MG63 (cell line): ENCODE data around the gene ZNF630. TPM values are rescaled to one million over a fixed set of nuclear protein-coding genes. Genes with fewer than 3 reads are reported as not detected.
"Not testable (repeated sequence)": the region's sequence is repeated elsewhere in the genome, so short reads cannot be mapped to it uniquely, and the experiment has no call there.

ENCODE experiments used
- DNase-seq: peaks from one replicate; pipeline ENCODE4 v3.0.0-alpha.2; 2020
- H3K27me3 ChIP-seq: fragments of 250-450 bp; sonication (Bioruptor Pico); 2 replicates; pipeline ENCODE4 v1.5.1; 2020; ENCODE audit warnings: mild to moderate bottlenecking, moderate library complexity
- H3K36me3 ChIP-seq: fragments of 250-450 bp; sonication (Bioruptor Pico); 2 replicates; pipeline ENCODE4 v1.5.1; 2020; ENCODE audit warnings: mild to moderate bottlenecking, moderate library complexity
- H3K4me3 ChIP-seq: fragments of 250-450 bp; sonication (Bioruptor Pico); 2 replicates; pipeline ENCODE4 v1.5.1; 2020; ENCODE audit warnings: mild to moderate bottlenecking, moderate library complexity
- H3K9me3 ChIP-seq: fragments of 250-450 bp; sonication (Bioruptor Pico); 2 replicates; pipeline ENCODE4 v1.5.1; 2020; ENCODE audit warnings: mild to moderate bottlenecking, moderate library complexity
- total RNA-seq: library from RNA; depleted of rRNA; stranded (reverse); fragments of >200 nt; shearing (Covaris generic); gene quantifications from 2 replicates; pipeline ENCODE4 v1.2.3, GENCODE V29; 2014; ENCODE audit warnings: low replicate concordance; rRNA removed

ZNF630 gene
- not detected in 2 replicates for total RNA-seq

DNA sequence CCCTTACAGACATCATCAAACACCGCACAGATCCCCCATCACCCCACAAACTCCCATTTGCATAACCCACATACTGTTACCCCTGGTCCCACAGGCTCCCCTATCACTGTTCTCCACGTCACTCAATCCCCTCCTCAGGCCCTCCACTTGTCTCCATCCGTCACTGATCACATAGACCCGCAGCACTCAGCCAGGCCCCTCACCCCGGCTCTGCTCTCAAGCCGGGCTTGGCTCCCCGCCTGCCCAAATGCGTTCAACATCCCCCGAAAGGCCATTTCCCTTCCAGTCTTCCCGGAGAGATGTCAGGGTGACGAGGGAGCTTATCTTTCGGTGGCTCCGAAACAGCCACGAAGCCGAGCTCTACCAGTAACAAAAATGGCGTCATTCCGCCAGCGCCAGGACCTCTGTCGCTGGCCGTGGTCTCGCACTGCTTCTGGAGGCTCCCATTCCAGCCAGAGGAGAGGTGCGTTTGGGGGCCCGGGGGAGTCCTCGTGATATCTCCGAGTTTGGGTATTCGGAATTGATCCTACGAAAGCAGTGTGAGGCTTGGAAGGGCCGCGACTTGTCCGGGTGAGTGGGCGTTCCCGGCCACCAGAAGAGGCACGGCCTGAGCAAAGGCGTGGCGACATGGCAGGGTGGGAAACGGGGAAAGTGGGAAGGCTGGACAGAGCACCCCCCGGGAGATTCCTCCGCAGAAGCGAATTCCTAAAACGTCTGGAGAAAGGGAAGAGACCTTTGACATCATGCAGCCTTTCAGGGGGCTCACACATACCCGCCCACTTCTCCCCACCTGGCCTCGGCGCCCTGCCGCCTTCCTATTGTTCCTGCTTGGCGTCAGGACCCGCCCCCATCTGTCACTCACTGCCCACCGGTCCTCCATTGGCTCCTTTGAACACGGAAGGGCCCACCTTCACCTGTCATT, at the start of gene ZNF630:
TSS of gene ZNF630 (minus strand) at position 577 of the 922 bp plus-strand sequence. CDS start 4,754 bp downstream, outside the sequence.
- Histone ChIP-seq H3K9me3 (no peaks in the 10 kb centered on the region), H3K27me3 (no peaks in the 10 kb centered on the region), H3K4me3 (no peak within 1 kb of the TSS), H3K36me3 (no peaks in the 10 kb centered on the region)
- no peak for DNase-seq

DNA sequence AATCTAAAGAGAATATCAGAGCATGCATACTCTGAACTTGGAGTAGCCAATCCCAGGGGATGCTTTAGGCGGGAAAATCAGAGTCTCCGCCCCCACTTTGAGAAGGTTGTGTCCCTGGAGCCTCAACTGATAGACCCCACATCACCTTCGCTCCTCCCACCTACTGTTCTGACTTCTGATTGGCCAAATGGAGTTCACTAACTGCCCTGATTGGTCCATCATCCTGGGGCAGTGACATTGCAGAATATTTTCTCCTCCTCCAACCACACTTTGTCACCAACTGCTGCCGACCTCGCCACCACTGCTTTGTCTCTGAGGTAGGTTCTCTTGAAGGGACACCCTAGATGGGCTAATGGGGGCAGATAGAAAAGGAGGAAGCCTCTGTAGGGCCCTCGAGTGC, 36.3 kb upstream of the ZNF630 start:
- Histone ChIP-seq H3K36me3 (no peaks in the 10 kb centered on the region), H3K4me3 (no peak overlapping the region), H3K9me3 (no peaks in the 10 kb centered on the region), H3K27me3 (no peaks in the 10 kb centered on the region)
- no peak for DNase-seq

DNA sequence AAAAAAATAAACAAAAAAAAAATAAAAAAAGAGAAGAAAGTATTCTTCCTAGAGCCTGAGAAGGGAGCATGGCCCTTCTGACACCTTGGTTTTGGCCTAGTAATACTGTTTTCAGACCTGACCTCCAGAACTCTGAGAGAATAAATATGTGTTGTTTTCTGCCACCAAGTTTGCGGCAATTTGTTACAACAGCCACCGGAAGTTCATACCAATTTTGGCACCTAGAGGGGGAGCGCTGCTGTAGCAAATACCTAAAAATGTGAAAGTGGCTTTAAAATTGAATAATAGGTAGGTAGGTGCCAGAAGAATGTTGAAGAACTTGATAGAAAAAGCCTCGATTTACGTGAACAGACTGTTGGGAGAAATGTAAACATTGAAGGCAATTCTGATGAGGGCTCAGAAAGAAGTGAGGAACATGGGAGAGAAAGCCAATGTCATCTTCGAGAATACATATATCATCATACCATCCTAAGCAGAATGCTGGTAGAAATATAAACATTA, 31.5 kb upstream of the ZNF630 start:
- Histone ChIP-seq H3K4me3 (no peak overlapping the region), H3K36me3 (no peaks in the 10 kb centered on the region), H3K9me3 (no peaks in the 10 kb centered on the region), H3K27me3 (no peaks in the 10 kb centered on the region)
- DNase-seq = no peak

- Histone ChIP-seq H3K9me3 (no peaks in the 10 kb centered on the region), H3K4me3 (no peak overlapping the region), H3K36me3 (no peaks in the 10 kb centered on the region), H3K27me3 (no peaks in the 10 kb centered on the region)
- DNase-seq = no peak
These were observed 30.0 kb upstream of the ZNF630 start for GRCh38 chrX:48101443-48101842.

GRCh38 chrX:48092558-48092957, 21.1 kb upstream of the ZNF630 start:
- H3K4me3 ChIP-seq, H3K9me3 ChIP-seq, H3K36me3 ChIP-seq, DNase-seq, H3K27me3 ChIP-seq: not testable (repeated sequence)

DNA sequence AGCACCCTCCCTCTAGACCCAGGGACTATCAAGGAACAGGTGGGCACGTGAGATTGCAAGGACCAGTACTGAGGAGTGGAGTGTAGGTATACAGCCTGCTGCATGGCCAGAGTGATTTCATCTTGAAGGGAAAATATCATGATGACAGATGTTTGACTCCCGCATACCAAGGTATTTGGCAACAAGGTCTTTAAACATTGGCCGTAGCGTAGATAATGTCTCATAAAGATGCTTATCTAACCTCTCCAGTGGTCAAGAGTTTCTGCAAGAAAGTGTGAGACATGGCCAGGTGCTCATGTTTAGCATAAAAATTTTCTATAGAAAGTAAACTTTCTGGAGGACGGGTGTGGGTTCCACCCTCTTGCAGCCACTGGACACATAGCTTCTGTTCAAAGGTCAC, 18.7 kb upstream of the ZNF630 start:
- Histone ChIP-seq H3K27me3 (no peaks in the 10 kb centered on the region), H3K9me3 (no peaks in the 10 kb centered on the region), H3K36me3 (no peaks in the 10 kb centered on the region), H3K4me3 (no peak overlapping the region)
- DNase-seq = no peak

GRCh38 chrX:48086082-48086481, 14.6 kb upstream of the ZNF630 start:
- DNase-seq = no peak

DNA sequence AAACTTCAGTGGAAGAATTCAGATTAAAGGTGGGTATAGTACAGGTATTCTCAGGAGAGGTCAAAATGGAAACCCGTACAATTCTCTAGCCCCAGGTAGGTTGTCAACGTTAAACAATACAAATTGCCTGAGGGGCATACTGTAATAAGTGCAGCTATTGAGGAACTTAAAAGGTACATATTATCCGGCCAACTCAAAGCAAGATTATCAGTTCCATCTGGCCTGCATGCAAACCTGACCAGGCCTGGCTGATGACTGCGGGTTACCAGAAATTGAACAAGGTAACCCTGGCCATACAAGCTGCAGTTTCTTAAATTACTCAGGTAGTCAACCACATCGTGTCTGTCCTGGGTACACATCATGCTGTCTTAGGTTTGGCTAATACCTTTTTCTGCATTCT, 12.3 kb upstream of the ZNF630 start:
- Histone ChIP-seq H3K4me3 (no peak overlapping the region), H3K9me3 (no peaks in the 10 kb centered on the region), H3K36me3 (no peaks in the 10 kb centered on the region), H3K27me3 (no peaks in the 10 kb centered on the region)
- no peak for DNase-seq

More at GRCh38 chrX:48086082-48086481, 14.6 kb upstream of the ZNF630 start:
- Histone ChIP-seq H3K4me3 (no peak overlapping the region), H3K9me3 (no peaks in the 10 kb centered on the region), H3K27me3 (no peaks in the 10 kb centered on the region), H3K36me3 (no peaks in the 10 kb centered on the region)

- Histone ChIP-seq H3K36me3 (no peaks in the 10 kb centered on the region), H3K9me3 (no peaks in the 10 kb centered on the region), H3K27me3 (no peaks in the 10 kb centered on the region), H3K4me3 (no peak overlapping the region)
- DNase-seq = peak; percentile 3
These were observed 11.8 kb upstream of the ZNF630 start for GRCh38 chrX:48083212-48083611.

GRCh38 chrX:48076343-48076742, 4.9 kb upstream of the ZNF630 start:
- no peaks in the 10 kb centered on the region for H3K36me3 ChIP-seq
- no peaks in the 10 kb centered on the region for H3K27me3 ChIP-seq
- no peak overlapping the region for H3K4me3 ChIP-seq
- H3K9me3 ChIP-seq = no peaks in the 10 kb centered on the region
- no peak for DNase-seq

DNA sequence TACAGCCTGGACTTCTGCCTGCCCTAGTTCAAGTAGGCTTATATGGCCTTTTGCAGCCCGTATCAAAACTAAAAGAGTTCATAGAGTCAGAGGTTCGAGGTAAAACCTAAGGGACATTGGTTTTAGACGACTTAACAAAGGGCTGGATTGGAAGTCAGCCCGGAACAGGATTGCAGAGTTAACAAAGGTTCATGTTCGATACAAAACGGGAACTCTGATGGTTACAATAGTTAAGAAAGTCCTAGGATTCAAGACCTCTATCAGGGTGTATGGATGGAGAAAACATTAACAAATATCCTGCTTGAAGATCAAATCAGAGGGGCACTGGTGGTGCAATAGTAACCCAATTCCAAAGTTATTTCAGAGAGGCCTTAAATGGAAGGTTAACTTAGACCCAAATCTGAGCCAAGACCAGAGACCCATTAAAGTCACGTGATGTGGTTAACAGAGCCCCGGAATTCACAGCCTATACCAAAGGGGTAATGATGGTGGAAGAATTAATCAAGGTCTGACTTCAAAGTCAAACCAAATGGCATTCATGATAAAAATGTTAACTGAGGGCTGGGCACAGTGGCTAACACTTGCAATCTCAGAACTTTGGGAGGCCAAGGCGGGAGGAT, 656 bp upstream of the ZNF630 start:
- H3K9me3 ChIP-seq = no peaks in the 10 kb centered on the region
- no peaks in the 10 kb centered on the region for H3K36me3 ChIP-seq
- H3K27me3 ChIP-seq = no peaks in the 10 kb centered on the region
- H3K4me3 ChIP-seq = no peak overlapping the region
- DNase-seq = no peak

GRCh38 chrX:48068096-48068887, 3.1 kb downstream of the ZNF630 start:
- DNase-seq = no peak
- H3K27me3 ChIP-seq = no peaks in the 10 kb centered on the region

GRCh38 chrX:48064261-48064660, 7.2 kb downstream of the ZNF630 start:
- Histone ChIP-seq H3K4me3 (no peak overlapping the region), H3K27me3 (no peaks in the 10 kb centered on the region), H3K36me3 (no peaks in the 10 kb centered on the region), H3K9me3 (no peaks in the 10 kb centered on the region)
- no peak for DNase-seq

More at GRCh38 chrX:48068096-48068887, 3.1 kb downstream of the ZNF630 start:
- Histone ChIP-seq H3K9me3 (no peaks in the 10 kb centered on the region), H3K4me3 (no peak overlapping the region), H3K36me3 (no peaks in the 10 kb centered on the region)

DNA sequence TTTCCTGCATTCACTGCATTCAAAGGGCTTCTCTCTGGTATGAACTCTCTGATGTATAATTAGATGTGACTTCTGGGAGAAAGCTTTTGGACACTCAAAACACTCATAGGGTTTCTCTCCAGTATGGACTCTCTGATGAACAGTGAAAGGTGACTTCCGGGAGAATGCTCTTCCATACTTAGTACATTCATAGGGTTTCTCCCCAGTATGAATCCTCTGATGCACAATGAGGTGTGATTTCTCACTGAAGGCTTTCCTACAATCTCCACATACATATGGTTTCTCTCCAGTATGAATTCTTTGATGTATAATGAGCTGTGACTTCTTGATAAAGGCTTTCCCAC, 12.2 kb downstream of the ZNF630 start:
- Histone ChIP-seq H3K36me3 (no peaks in the 10 kb centered on the region), H3K4me3 (no peak overlapping the region), H3K27me3 (no peaks in the 10 kb centered on the region), H3K9me3 (no peaks in the 10 kb centered on the region)
- no peak for DNase-seq

DNA sequence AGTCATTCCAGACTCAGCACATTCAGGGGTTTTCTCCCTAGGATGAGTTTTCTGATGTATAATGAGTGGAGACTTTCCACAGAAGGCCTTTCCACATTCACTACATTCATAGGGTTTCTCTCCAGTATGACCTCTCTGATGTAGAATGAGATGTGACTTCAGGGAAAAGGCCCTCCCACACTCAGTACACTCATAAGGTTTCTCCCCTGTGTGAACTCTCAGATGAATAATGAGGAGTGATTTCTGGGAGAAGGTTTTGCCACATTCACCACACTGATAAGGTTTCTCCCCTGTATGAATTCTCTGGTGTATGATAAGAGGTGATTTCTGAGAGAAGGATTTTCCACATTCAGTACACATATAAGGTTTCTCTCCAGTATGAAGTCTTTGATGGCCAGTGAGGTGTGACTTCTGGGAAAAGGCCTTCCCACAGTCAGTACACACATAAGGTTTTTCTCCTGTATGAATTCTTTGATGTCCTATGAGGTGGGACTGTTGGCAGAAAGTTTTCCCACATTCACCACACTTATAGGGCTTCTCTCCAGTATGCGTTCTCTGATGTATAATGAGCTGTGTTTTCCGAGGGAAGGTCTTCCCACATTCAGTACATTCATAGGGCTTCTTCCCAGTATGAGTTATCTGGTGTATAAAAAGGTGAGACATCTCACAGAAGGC, 12.7 kb downstream of the ZNF630 start:
- no peaks in the 10 kb centered on the region for H3K27me3 ChIP-seq
- no peaks in the 10 kb centered on the region for H3K9me3 ChIP-seq
- DNase-seq = no peak
- H3K36me3 ChIP-seq = no peaks in the 10 kb centered on the region
- no peak overlapping the region for H3K4me3 ChIP-seq

DNA sequence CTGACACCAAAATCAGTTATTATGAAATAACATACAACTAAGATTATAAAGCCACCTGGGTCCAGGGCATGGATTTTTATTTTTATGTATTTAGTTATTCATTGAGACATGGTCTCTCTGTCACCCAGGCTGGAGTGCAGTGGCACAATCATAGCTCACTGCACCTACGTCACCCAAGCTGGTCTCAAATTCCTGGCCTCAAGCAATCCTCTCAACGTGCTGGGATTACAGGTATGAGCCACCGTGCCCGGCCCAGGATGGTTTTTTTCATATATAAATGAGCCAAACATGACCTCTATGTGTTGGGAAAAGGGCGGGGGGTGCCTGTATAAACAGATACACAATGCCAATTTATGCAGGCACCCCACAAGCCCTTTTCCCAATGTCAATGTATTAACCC, 24.6 kb downstream of the ZNF630 start:
- H3K36me3 ChIP-seq = no peaks in the 10 kb centered on the region
- H3K27me3 ChIP-seq = no peaks in the 10 kb centered on the region
- no peak for DNase-seq
- no peak overlapping the region for H3K4me3 ChIP-seq
- no peaks in the 10 kb centered on the region for H3K9me3 ChIP-seq
